GM20000 (cell line): Measurements from ENCODE around the gene SERINC1.

Source experiments
- DNase-seq: peaks from one replicate; pipeline ENCODE4 v3.0.0; 2012; ENCODE audit warnings: low spot score
- TF ChIP-seq, protein P1 (sequence below): IDR thresholded peaks from 2 replicates; pipeline ENCODE4 v1.5.1; 2012; ENCODE audit warnings: mild to moderate bottlenecking, control low read depth; ENCODE audit errors: extremely low read depth, missing control alignments

SERINC1 gene

DNA sequence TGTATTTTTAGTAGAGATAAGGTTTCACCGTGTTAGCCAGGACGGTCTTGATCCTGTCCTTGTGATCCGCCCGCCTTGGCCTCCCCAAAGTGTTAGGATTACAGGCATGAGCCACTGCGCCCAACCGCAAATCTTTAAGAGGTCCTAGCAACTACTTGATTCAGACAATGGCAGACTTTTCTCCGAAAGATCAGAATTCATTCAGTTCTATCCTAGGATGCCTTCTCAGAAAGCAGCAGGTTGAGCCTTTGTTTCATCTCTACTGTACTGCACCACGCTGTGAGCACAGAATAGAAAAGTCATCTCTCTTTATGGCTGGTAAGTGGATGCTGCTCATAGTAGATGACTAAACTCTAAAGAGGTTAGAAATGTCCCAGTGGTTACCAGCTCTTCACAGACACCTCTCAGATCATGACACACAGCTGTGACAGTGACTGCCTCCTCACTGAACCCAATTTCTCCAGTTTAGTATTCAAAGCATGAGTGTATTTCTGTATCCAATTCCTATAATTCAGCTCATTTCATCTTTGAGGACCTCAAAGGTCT is 78.2 kb downstream of the SERINC1 start:
- DNase-seq: no peak
- TF ChIP-seq, protein P1, sequence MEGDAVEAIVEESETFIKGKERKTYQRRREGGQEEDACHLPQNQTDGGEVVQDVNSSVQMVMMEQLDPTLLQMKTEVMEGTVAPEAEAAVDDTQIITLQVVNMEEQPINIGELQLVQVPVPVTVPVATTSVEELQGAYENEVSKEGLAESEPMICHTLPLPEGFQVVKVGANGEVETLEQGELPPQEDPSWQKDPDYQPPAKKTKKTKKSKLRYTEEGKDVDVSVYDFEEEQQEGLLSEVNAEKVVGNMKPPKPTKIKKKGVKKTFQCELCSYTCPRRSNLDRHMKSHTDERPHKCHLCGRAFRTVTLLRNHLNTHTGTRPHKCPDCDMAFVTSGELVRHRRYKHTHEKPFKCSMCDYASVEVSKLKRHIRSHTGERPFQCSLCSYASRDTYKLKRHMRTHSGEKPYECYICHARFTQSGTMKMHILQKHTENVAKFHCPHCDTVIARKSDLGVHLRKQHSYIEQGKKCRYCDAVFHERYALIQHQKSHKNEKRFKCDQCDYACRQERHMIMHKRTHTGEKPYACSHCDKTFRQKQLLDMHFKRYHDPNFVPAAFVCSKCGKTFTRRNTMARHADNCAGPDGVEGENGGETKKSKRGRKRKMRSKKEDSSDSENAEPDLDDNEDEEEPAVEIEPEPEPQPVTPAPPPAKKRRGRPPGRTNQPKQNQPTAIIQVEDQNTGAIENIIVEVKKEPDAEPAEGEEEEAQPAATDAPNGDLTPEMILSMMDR: no peak
